GM18951 (cell line): ENCODE results near the gene ANKRD16.

Source experiments
- POLR2A ChIP-seq: IDR thresholded peaks from 4 replicates; pipeline ENCODE4 v1.6.1; 2011; ENCODE audit warnings: mild to moderate bottlenecking; ENCODE audit not compliant: insufficient read length, insufficient read depth; ENCODE audit errors: extremely low read depth
- in situ Hi-C: fragments of 300-500 bp; cut with MboI; formaldehyde crosslinking; loops from one replicate; pipeline ENCODE4 v1.12.0; 2022; ENCODE audit warnings: low sequenced_read_pairs, mixed read lengths, inconsistent platforms; ENCODE audit not compliant: unreplicated experiment

ANKRD16 gene

DNA sequence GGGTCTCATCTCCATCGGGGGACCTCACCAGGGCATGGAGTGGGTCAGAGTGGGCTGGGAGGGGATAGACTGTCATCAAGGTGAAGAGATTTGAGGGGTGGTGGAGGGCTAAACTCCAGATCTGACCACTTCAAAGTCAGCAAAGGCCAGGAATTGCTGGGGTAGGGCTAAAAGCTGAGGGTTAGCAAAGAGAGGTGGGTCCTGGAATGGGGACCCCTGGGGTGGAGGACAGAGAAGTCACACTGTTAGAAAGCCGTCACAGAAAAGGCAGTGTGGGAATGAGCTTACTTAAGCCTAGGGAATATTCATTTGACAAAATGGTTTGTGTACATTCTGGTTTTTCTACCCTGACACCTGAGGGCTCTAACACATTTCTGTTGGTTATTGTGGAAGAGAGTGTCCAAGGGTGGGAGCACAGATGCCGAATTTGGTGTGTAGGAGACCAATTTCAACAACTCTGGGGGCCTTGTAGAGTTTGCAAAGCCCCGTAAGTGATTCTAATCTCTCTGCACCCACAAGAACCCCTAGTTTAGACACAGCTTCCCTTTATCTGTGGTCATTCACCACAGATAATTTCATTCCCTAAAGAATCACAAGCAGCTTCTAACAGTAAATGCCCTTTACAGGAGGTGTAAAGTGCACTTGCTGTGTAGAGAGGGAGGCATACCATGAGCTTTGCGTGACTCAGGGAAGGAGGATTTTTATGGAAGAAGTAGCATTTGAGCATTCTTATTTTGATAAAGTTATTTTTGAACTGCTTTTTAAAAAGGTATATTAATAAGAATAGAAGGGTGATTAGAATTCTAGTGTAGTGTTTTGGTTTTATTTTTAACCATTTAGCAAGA is 6.7 kb upstream of the ANKRD16 start:
- TF ChIP-seq POLR2A: no peak
- in situ Hi-C loops: loop anchor here (25.0 kb wide), 1 partner anchor 459 kb away; no protein-coding TSS in a partner anchor

DNA sequence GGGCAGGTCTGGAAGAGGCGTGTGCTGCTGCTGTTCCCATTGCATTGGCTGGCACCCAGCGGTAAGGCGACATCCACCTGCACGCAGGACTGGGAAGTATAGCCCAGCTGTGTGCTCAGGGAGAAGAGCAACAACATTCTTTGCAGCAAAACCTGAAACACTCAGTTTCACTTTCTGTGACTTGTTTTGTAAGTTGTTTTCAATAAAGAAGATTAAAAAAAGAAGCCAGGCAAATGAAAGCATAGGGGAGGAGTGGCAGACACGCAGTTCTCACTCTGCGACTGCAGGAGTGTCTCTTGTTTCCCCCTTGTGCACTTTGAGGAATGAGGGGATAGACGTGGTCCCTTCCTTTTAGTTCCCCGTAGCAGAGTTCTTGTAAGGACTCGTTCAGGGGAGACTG is 6.1 kb upstream of the ANKRD16 start:
- in situ Hi-C loops: loop anchor here (25.0 kb wide), 1 partner anchor 459 kb away; no protein-coding TSS in a partner anchor

DNA sequence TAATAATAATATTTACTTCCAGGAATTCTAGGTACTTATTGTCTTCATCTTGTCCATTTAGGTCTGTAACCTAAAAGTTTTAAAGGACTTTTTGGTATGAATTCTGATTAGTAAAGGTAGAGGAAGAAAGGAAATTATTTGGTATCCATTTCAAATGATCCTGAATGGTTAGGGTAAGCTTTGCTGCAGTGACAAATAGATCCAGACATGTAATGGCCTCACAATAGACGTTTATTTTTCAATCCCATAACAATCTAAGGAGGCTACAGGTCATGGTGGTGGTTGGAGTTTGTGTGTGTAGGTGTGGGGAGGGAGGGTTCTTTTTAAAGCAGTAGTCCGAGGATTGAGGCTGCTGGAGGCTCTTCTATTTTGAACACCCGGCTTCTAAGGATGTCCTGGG is 5.7 kb upstream of the ANKRD16 start:
- in situ Hi-C loops: loop anchor here (25.0 kb wide), 1 partner anchor 458 kb away; no protein-coding TSS in a partner anchor
- no peak for TF ChIP-seq POLR2A

More for the DNA sequence above, 6.1 kb upstream of the ANKRD16 start:
- TF ChIP-seq POLR2A: no peak

DNA sequence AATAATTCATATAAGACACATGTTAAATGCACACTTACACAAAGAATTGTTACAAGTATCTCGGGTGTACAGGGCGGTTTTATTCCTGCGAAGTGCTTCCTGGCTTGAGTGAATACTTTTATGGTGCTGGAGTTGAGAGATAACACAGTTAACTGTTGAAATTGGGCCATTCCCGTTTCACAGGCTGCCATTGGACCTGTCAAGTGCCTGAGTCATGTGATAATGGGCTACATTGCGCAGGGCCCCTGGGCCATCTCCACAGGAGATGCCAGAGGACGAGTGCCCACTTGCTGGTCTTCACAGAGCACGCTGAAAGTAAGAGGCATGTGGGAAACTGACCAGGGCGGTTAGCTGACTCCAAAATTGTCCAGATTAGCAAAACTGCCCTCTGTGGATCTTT is 5.2 kb upstream of the ANKRD16 start:
- no peak for TF ChIP-seq POLR2A

DNA sequence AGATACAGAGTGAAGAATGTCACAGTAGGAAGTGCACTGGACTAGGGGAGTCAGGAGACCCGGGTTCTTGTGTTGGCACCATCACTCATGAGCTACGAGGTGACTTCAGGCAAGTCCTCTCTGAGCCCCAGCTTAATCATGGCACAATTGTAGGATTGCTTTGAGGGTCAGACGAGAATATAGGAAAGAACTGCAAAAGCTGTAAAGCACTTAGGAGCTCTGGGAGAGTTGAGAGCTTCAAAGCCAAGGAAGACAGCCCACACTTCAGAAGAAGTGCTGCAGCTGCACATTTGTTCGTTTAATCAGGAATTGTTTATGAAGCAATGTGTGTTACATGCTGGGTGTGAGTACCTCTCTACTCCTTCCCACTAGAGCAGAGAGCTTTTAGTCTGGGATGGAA is 4.7 kb upstream of the ANKRD16 start:
- no peak for TF ChIP-seq POLR2A
- in situ Hi-C loops: loop anchor here (25.0 kb wide), 1 partner anchor 457 kb away; no protein-coding TSS in a partner anchor

More for the DNA sequence above, 5.2 kb upstream of the ANKRD16 start:
- in situ Hi-C loops: loop anchor here (25.0 kb wide), 1 partner anchor 458 kb away; no protein-coding TSS in a partner anchor

DNA sequence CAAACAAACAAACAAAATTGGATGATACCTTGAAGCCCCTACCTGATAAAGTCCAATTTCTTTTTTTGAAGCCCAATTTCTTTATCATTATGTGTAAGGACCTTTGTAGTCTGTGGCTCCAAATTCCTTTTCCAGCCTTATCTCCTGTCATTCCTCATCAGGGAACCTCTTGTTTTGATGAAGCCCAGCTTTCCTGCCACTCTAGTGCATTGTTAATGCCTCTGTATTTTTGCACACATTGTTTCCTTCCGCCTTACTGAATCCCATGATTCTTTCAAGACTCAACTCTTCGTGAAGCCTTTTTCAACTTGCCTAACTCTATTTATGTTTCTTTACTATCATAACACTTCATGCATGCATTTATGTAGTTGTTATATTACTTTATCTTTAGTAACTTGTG is 3.6 kb upstream of the ANKRD16 start:
- in situ Hi-C loops: loop anchor here (25.0 kb wide), 1 partner anchor 456 kb away; no protein-coding TSS in a partner anchor
- no peak for TF ChIP-seq POLR2A

DNA sequence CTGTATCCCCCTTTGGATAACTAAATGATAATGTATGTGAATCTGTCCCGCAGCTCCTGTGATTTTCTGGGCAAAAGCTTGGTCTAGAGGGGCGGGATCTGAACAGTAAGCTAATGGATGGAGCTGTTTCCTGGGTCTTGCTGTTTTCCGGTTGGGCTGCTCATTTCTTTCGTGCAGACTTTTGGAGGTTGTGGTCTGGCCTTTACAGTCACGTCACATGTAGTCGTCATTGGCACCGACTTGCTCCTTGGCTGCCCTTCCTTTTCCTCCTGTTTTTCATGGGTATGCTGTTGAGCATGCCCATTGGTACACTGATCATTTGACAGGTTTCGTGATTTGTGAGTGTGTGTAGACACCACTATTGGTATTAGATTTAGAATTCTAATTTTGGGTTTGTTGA is 2.3 kb upstream of the ANKRD16 start:
- in situ Hi-C loops: loop anchor here (25.0 kb wide), 1 partner anchor 455 kb away; no protein-coding TSS in a partner anchor
- TF ChIP-seq POLR2A: no peak

DNA sequence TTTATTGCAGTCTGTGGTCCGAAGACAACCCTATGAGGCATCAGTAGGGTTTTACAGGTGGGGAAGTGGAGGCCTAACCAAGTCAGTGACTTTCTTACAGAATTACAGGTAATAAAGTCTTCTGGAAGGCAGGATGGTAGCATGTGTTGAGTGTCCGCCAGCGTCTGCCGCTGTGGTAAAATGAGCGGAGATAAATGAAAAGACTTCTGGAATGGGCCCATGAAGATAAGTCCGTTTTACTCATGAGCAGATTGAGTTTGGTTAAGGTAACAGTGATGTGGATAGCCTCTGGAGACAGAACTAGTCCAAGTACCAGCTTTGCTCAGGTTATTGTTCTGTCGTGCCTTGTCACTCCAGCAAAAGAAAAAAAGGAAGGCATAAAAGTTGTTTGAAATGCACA is 1.3 kb upstream of the ANKRD16 start:
- no peak for TF ChIP-seq POLR2A
- in situ Hi-C loops: loop anchor here (25.0 kb wide), 1 partner anchor 454 kb away; no protein-coding TSS in a partner anchor

DNA sequence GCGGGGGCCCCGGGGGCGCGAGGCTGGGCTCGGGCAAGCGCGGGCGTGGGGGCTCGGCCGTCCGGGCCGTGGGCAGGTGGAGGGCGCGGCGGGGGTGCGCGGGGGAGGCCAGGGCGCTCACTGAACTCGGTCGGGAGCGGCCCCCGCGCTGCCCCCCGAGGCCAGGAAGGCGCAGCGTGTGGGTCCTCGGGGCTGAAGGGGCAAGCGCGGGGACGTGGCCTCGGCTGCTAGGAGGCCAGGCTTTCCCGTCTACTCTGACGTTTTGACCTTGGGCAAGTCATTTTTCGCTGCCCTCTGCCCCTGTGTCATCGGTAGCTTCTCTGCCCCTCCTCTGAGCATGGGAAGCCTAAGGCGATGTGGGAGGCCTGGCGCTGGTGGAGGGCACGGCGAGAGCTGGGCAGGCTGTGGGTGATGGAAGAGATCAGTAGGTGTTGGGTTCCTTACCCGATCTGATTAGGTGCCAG is 791 bp upstream of the ANKRD16 start:
- no peak for TF ChIP-seq POLR2A
- in situ Hi-C loops: loop anchor here (25.0 kb wide), 1 partner anchor 453 kb away; no protein-coding TSS in a partner anchor

DNA sequence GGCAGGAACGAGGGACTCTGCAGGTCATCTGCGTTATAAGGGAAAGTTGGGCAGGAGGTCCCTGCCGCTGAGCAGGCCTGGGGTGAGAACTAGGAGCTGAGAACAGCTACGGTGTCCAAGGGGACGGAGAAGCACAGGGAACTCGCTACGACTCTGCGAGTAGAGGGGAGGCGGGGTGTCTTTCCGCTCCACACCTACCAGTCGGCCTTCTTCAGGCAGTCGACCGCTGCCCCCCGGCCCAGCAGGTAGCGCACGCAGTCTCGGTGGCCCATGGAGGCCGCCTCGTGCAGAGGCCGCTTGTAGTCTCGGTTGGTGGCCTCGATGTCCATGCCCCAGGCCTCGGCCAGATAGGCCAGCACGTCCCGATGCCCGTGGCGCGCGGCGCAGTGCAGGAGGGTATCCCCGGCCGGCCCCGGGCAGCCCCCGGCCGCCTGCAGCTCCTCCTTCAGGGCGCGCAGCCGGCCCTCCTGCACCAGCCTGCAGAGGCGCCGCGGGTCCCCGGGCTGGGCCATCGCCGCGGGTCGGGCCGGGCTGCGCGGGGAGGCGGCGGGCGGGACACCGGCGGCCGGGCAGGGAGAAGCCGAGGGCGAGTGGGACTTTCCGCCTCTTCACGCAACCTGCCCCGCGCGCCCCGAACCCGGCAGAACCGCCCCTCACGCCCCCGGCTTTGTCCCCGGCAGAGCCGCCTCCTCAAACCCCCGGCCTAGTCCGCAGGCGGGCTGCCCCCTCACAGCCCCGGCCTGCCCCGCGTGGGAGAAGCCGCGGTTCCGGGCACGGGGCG is 660 bp downstream of the ANKRD16 start:
- in situ Hi-C loops: loop anchor here (25.0 kb wide), 1 partner anchor 452 kb away; no protein-coding TSS in a partner anchor
- peak; percentile 41 for TF ChIP-seq POLR2A

DNA sequence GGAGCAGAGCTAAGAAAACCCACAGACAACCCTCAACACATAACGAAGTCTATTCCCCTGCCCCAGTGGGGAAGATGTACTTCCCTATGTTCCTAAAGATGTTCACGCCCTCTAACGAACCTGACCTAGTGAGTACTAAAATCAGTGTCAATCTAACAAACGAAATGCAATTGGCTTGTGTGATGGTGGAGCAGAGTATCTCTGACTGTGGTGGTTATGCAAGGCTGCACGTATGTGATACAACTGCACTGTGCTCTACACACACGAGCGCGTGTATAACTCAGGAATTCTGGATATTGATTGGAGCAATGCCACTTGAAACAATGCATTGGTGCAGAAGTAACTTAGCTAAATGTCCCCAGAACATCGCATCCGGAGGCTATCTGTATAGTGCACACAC is 1.3 kb downstream of the ANKRD16 start:
- no peak for TF ChIP-seq POLR2A
- in situ Hi-C loops: loop anchor here (25.0 kb wide), 1 partner anchor 451 kb away; no protein-coding TSS in a partner anchor

DNA sequence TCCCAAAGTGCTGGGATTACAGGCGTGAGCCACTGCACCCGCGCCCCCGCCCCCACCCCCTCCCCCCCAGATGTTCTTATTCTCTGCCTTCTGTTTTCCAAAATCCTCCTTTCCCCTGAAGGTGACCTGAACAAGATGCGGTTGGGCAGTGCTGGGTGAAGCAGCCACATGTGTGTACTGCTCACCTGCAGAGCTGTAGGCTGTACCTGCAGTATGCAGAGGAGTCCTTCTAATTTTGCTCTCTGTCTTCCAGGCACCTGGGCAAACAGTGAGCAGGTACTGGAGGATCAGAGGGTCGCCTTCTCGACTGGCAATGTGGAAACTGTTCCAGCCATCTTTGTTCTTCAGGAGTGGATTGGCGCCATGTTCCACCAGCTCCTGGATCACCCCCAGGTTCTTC is 2.1 kb downstream of the ANKRD16 start:
- TF ChIP-seq POLR2A: no peak
- in situ Hi-C loops: loop anchor here (25.0 kb wide), 1 partner anchor 450 kb away; no protein-coding TSS in a partner anchor

DNA sequence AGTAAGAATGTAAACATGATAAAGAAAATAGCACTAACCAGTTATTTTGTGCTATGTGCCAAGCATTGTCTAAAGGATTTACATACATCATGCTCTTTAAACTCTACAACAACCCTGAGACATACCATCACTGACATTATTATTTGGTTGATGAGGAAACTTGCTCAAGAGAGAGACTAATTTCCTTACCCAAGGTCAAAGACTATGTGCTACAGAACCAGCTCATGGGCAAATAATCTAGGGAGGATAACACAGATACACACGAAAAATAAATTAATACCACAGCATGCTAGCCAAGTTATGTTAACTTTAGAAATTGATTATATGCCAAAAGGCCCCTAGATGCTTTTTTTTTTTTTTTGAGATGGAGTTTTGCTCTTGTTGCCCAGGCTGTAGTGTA is 2.7 kb downstream of the ANKRD16 start:
- no peak for TF ChIP-seq POLR2A
- in situ Hi-C loops: loop anchor here (25.0 kb wide), 1 partner anchor 450 kb away; no protein-coding TSS in a partner anchor

DNA sequence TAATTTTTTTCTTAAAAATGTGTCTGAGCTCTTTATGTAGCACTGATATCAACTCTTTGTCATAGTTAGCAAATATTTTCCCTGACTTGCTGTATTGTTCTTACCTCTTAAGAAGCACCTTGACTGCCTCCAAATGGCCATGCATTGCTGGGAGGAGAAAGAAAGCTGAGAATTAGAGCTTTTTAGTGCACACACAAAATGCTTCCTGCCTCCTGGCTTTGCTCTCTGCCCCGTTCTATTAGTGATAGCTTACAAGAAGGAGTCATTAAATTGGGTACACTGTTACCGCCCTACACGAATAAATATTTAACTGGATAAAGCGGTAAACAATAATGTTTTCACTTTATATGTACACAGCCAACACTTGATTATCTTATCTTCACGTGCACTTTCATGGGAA is 4.1 kb downstream of the ANKRD16 start:
- in situ Hi-C loops: loop anchor here (25.0 kb wide), 1 partner anchor 448 kb away; no protein-coding TSS in a partner anchor
- no peak for TF ChIP-seq POLR2A
